Measurements from ENCODE around the gene ARHGEF11. TPM values are rescaled to one million over a fixed set of nuclear protein-coding genes. Genes with fewer than 3 reads are reported as not detected.

ARHGEF11 gene
- total RNA-seq, 4 donors from 2014 or later, result 29.3 to 76.3 (median 35.7) TPM

GRCh38 chr1:156994277-156994676 lies 51.3 kb downstream of the ARHGEF11 start:
- no peak for TF ChIP-seq CTCF (IDR thresholded peaks at IDR 0.05; ENCODE audit: low read depth)

- TF ChIP-seq CTCF (IDR thresholded peaks at IDR 0.05; ENCODE audit: low read depth), result no peak
Measured at GRCh38 chr1:156993426-156994147, 52.0 kb downstream of the ARHGEF11 start.

GRCh38 chr1:156992215-156992614 lies 53.3 kb downstream of the ARHGEF11 start:
- no peak for TF ChIP-seq CTCF (IDR thresholded peaks at IDR 0.05; ENCODE audit: low read depth)

GRCh38 chr1:156987715-156988114 lies 57.8 kb downstream of the ARHGEF11 start:
- no peak for TF ChIP-seq CTCF (IDR thresholded peaks at IDR 0.05; ENCODE audit: low read depth)

- TF ChIP-seq CTCF (IDR thresholded peaks at IDR 0.05; ENCODE audit: low read depth), result no peak
Measured at GRCh38 chr1:156980551-156980950, 65.0 kb downstream of the ARHGEF11 start.

GRCh38 chr1:156975084-156975483 lies 70.5 kb downstream of the ARHGEF11 start:
- TF ChIP-seq CTCF (IDR thresholded peaks at IDR 0.05; ENCODE audit: low read depth), result no peak

- no peak for TF ChIP-seq CTCF (IDR thresholded peaks at IDR 0.05; ENCODE audit: low read depth)
Measured at GRCh38 chr1:156973417-156973816, 72.1 kb downstream of the ARHGEF11 start.
